Neural cell (in vitro differentiated cells): ENCODE measurements around the gene DSCAM. TPM values are rescaled to one million over a fixed set of nuclear protein-coding genes. Genes with fewer than 3 reads are reported as not detected.

Experiments used
- H2AFZ ChIP-seq: fragments of 200-600, 300-800 bp; sonication (generic), shearing (Covaris generic); 2 replicates; pipeline ENCODE4 v1.6.0; 2014; ENCODE audit warnings: low read depth, mild to moderate bottlenecking, antibody characterized with exemption, low read length, moderate library complexity
- H3F3A ChIP-seq: fragments of 200-600 bp; shearing (Covaris generic); 2 replicates; pipeline ENCODE4 v1.6.1; 2016; ENCODE audit warnings: mild to moderate bottlenecking, moderate library complexity, mixed read lengths, antibody characterized with exemption, low read length; ENCODE audit not compliant: insufficient read depth, poor library complexity, severe bottlenecking
- H3K27ac ChIP-seq: fragments of 200-600, 300-800 bp; sonication (generic), shearing (Covaris generic); 2 replicates; pipeline ENCODE4 v1.5.1; 2014; ENCODE audit warnings: mild to moderate bottlenecking, low read length, moderate library complexity
- H3K27me3 ChIP-seq: fragments of 300-800, 200-600 bp; sonication (generic), shearing (Covaris generic); 2 replicates; pipeline ENCODE4 v1.6.0; 2014; ENCODE audit warnings: mild to moderate bottlenecking, low read depth, low read length, moderate library complexity; ENCODE audit not compliant: insufficient read depth
- H3K36me3 ChIP-seq: fragments of 300-800, 200-600 bp; sonication (generic), shearing (Covaris generic); 2 replicates; pipeline ENCODE4 v1.5.1; 2014; ENCODE audit warnings: mild to moderate bottlenecking, antibody characterized with exemption, low read length, moderate library complexity; ENCODE audit not compliant: insufficient read depth
- H3K4me2 ChIP-seq: fragments of 300-800, 200-600 bp; sonication (generic), shearing (Covaris generic); 2 replicates; pipeline ENCODE4 v1.6.0; 2014; ENCODE audit warnings: mild to moderate bottlenecking, low read length
- H3K4me3 ChIP-seq: fragments of 300-800, 200-600 bp; sonication (generic), shearing (Covaris generic); 2 replicates; pipeline ENCODE4 v1.5.1; 2014; ENCODE audit warnings: mild to moderate bottlenecking, low read length, moderate library complexity
- H3K79me2 ChIP-seq: fragments of 200-600 bp; shearing (Covaris generic); replicated peaks from 2 replicates; pipeline ENCODE4 v1.6.0; 2014; ENCODE audit warnings: mild to moderate bottlenecking, low read length, moderate library complexity; ENCODE audit not compliant: insufficient read depth
- H3K9ac ChIP-seq: fragments of 300-800, 200-600 bp; sonication (generic), shearing (Covaris generic); 2 replicates; pipeline ENCODE4 v1.6.1; 2016; ENCODE audit warnings: mild to moderate bottlenecking, low read length, mixed read lengths
- H3K9me2 ChIP-seq: fragments of 200-600 bp; shearing (Covaris generic); 2 replicates; pipeline ENCODE4 v1.6.1; 2016; ENCODE audit warnings: mild to moderate bottlenecking, low read length, mixed read lengths; ENCODE audit not compliant: insufficient read depth
- H3K9me3 ChIP-seq: fragments of 200-600, 300-800 bp; sonication (generic), shearing (Covaris generic); 2 replicates; pipeline ENCODE4 v1.6.1; 2016; ENCODE audit warnings: mild to moderate bottlenecking, mixed run types, low read length, moderate library complexity, mixed read lengths
- H4K20me1 ChIP-seq: fragments of 200-600 bp; shearing (Covaris generic); 2 replicates; pipeline ENCODE4 v1.6.1; 2016; ENCODE audit warnings: mild to moderate bottlenecking, mixed run types; ENCODE audit not compliant: insufficient read depth
- EP300 ChIP-seq: fragments of 450-650 bp; conservative IDR thresholded peaks from 2 replicates; pipeline ENCODE4 v1.6.1; 2014; ENCODE audit warnings: antibody characterized with exemption, mild to moderate bottlenecking, moderate library complexity; ENCODE audit not compliant: poor library complexity, severe bottlenecking
- EZH2 ChIP-seq: fragments of 200-600, 300-800 bp; shearing (Covaris generic), sonication (generic); IDR thresholded peaks from 2 replicates; pipeline ENCODE4 v1.6.1; 2014; ENCODE audit warnings: antibody characterized with exemption, low read length, borderline replicate concordance, mild to moderate bottlenecking; ENCODE audit not compliant: insufficient read depth, poor library complexity, severe bottlenecking
- MXI1 ChIP-seq: fragments of 450-650 bp; conservative IDR thresholded peaks from 2 replicates; pipeline ENCODE4 v1.6.1; 2014; ENCODE audit warnings: antibody characterized with exemption, mild to moderate bottlenecking; ENCODE audit not compliant: poor library complexity, severe bottlenecking
- POLR2AphosphoS5 ChIP-seq: IDR thresholded peaks from 2 replicates; pipeline ENCODE4 v1.6.1; 2012
- RAD21 ChIP-seq: fragments of 450-650 bp; conservative IDR thresholded peaks from 2 replicates; pipeline ENCODE4 v1.6.1; 2014; ENCODE audit warnings: antibody characterized with exemption, mild to moderate bottlenecking, moderate library complexity
- SMC3 ChIP-seq: fragments of 450-650 bp; conservative IDR thresholded peaks from 2 replicates; pipeline ENCODE4 v1.6.1; 2014; ENCODE audit warnings: antibody characterized with exemption, mild to moderate bottlenecking, moderate library complexity; ENCODE audit not compliant: poor library complexity
- TAF1 ChIP-seq: IDR thresholded peaks from 2 replicates; pipeline ENCODE4 v1.6.1; 2012; ENCODE audit warnings: low read depth
- polyA plus RNA-seq: library from polyadenylated mRNA; depleted of rRNA; stranded (reverse); fragments of >200 nt; gene quantifications from 2 replicates; pipeline ENCODE4 v1.2.3, GENCODE V29; 2014
- TF ChIP-seq, protein P1 (sequence below): IDR thresholded peaks from 2 replicates; pipeline ENCODE4 v1.6.1; 2012; ENCODE audit warnings: borderline replicate concordance
- TF ChIP-seq, protein P2 (sequence below): fragments of 450-650 bp; IDR thresholded peaks from 2 replicates; pipeline ENCODE4 v1.5.1; 2014; ENCODE audit warnings: antibody characterized with exemption, mild to moderate bottlenecking, moderate library complexity; ENCODE audit not compliant: poor library complexity, severe bottlenecking

DSCAM gene
- polyA plus RNA-seq, 1 donor from 2014 or later = 5.3 TPM

DNA sequence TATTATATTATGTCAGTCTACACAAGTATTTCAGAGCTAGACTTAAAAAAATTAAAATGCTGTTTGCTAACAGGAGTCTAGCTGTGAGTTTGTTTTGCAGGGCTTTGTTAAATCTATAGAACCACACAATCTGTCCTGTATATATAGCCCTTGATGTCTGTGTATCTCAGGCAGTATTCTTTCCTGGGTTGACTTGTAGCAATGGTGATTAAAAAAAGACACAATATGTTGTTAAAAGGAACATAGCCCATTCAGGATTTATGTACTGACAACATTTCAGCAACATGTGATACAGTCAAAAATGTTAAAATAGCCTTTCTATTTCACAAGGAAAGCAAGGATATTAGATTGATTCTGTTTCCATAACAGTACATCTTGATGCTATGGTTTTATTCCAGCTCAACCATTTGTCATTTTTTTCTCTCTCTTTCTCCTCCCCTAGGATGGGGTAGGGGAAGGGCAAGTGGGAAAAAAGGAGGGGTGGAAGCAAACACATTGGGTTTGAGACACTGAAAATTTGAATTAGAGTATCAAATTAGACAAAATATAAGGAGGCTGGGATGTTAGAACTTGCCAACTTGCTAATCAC, 139.2 kb downstream of the DSCAM start:
- TF ChIP-seq, protein P1, sequence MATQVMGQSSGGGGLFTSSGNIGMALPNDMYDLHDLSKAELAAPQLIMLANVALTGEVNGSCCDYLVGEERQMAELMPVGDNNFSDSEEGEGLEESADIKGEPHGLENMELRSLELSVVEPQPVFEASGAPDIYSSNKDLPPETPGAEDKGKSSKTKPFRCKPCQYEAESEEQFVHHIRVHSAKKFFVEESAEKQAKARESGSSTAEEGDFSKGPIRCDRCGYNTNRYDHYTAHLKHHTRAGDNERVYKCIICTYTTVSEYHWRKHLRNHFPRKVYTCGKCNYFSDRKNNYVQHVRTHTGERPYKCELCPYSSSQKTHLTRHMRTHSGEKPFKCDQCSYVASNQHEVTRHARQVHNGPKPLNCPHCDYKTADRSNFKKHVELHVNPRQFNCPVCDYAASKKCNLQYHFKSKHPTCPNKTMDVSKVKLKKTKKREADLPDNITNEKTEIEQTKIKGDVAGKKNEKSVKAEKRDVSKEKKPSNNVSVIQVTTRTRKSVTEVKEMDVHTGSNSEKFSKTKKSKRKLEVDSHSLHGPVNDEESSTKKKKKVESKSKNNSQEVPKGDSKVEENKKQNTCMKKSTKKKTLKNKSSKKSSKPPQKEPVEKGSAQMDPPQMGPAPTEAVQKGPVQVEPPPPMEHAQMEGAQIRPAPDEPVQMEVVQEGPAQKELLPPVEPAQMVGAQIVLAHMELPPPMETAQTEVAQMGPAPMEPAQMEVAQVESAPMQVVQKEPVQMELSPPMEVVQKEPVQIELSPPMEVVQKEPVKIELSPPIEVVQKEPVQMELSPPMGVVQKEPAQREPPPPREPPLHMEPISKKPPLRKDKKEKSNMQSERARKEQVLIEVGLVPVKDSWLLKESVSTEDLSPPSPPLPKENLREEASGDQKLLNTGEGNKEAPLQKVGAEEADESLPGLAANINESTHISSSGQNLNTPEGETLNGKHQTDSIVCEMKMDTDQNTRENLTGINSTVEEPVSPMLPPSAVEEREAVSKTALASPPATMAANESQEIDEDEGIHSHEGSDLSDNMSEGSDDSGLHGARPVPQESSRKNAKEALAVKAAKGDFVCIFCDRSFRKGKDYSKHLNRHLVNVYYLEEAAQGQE = no peak
- TF ChIP-seq POLR2AphosphoS5 (no peak), SMC3 (no peak), RAD21 (no peak), TAF1 (no peak), EZH2 (no peak), MXI1 (no peak)
- TF ChIP-seq, protein P2, sequence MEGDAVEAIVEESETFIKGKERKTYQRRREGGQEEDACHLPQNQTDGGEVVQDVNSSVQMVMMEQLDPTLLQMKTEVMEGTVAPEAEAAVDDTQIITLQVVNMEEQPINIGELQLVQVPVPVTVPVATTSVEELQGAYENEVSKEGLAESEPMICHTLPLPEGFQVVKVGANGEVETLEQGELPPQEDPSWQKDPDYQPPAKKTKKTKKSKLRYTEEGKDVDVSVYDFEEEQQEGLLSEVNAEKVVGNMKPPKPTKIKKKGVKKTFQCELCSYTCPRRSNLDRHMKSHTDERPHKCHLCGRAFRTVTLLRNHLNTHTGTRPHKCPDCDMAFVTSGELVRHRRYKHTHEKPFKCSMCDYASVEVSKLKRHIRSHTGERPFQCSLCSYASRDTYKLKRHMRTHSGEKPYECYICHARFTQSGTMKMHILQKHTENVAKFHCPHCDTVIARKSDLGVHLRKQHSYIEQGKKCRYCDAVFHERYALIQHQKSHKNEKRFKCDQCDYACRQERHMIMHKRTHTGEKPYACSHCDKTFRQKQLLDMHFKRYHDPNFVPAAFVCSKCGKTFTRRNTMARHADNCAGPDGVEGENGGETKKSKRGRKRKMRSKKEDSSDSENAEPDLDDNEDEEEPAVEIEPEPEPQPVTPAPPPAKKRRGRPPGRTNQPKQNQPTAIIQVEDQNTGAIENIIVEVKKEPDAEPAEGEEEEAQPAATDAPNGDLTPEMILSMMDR = no peak
- Histone ChIP-seq H3K36me3 (no peaks in the 10 kb centered on the region), H3K4me3 (peak overlapping the region; percentile 12), H3K27me3 (no peaks in the 10 kb centered on the region), H3F3A (peaks cover 3% of the 10 kb centered on the region), H3K9ac (peak overlapping the region; percentile 21), H3K27ac (peak overlapping the region; percentile 62), H3K9me3 (no peaks in the 10 kb centered on the region), H3K4me2 (no peak overlapping the region), H2AFZ (no peak overlapping the region), H3K79me2 (no peaks in the 10 kb centered on the region), H4K20me1 (no peaks in the 10 kb centered on the region), H3K9me2 (no peaks in the 10 kb centered on the region)

DNA sequence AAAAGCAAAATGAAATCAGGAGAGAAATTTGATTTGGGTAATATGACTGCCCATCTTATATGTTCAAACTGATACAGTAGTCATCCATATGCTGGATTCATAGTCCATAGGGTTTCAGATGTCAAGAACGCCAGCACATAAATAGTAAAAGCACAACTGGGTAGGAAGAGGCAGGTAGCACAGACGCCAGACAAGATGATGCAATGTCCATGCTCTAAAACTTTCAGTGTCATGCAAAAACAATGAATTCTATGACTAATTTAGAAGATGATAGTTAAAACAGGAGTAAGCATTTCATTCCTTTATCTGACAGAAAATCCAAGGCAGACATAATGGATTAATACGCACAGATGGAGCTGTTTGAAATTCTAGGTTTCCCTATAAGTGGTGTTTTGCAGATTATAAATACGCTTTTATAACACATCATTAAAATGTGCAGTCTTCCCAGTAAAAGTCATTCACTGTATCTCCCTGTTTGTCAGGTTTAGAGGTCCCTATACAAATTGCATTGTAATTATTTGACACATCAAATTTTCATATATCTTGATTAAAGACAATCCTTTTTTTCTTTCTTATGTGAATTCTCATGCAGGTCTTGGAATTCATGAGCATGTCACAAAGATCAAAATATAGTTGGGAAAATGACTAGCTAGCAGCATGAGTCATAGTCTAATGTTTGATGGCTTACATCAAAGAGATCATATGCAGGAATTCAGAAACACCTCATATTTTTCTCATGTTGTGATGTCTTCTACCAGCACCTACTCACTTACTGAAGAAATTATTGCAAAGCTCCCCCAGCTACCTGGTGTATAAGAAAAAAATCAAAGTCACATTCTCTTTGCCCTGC, 139.9 kb downstream of the DSCAM start:
- H2AFZ ChIP-seq = no peak overlapping the region
- H3K79me2 ChIP-seq = no peaks in the 10 kb centered on the region
- no peaks in the 10 kb centered on the region for H4K20me1 ChIP-seq
- peak overlapping the region; percentile 12 for H3K4me3 ChIP-seq
- no peaks in the 10 kb centered on the region for H3K9me3 ChIP-seq
- peak overlapping the region; percentile 62 for H3K27ac ChIP-seq
- TF ChIP-seq POLR2AphosphoS5 (peak; percentile 74), EP300 (peak; percentile 73), SMC3 (no peak)
- TF ChIP-seq, protein P1 = peak; percentile 72
- H3K27me3 ChIP-seq = no peaks in the 10 kb centered on the region
- peaks cover 3% of the 10 kb centered on the region for H3F3A ChIP-seq
- no peak overlapping the region for H3K4me2 ChIP-seq
- H3K9ac ChIP-seq = peak overlapping the region; percentile 21
- no peaks in the 10 kb centered on the region for H3K36me3 ChIP-seq
- no peaks in the 10 kb centered on the region for H3K9me2 ChIP-seq
